ENCODE measurements around the gene SDHB.
A peak's percentile ranks its signal among the peaks of the same experiment; 100 is the strongest.
"Not testable (repeated sequence)": the region's sequence is repeated elsewhere in the genome, so short reads cannot be mapped to it uniquely, and the experiment has no call there.

SDHB gene

GRCh38 chr1:17066361-17067068 is 12.7 kb upstream of the SDHB start:
- ATAC-seq (ENCODE audit: low read depth) (no peak), DNase-seq (ENCODE audit: low spot score in 2 of 2) (no peak)
- H3K4me1 Mint-ChIP-seq: peaks cover 5% of the 10 kb centered on the region
- no peak overlapping the region for H3K4me3 Mint-ChIP-seq
- no peak overlapping the region for H3K27ac Mint-ChIP-seq
- no peaks in the 10 kb centered on the region for H3K9me3 Mint-ChIP-seq
- peaks cover 6% of the 10 kb centered on the region for H3K27me3 Mint-ChIP-seq
- no peaks in the 10 kb centered on the region for H3K36me3 Mint-ChIP-seq

- Mint-ChIP-seq H3K36me3 (no peaks in the 10 kb centered on the region), H3K4me1 (peaks cover 5% of the 10 kb centered on the region), H3K4me3 (no peak overlapping the region), H3K27me3 (peaks cover 6% of the 10 kb centered on the region), H3K9me3 (no peaks in the 10 kb centered on the region), H3K27ac (no peak overlapping the region)
- no peak for DNase-seq (ENCODE audit: low spot score in 2 of 2)
- ATAC-seq (ENCODE audit: low read depth): no peak
Measured at GRCh38 chr1:17065666-17066065, 11.8 kb upstream of the SDHB start.

- Mint-ChIP-seq H3K27me3 (peaks cover 11% of the 10 kb centered on the region), H3K4me1 (peaks cover 17% of the 10 kb centered on the region)
- not testable (repeated sequence) for H3K4me3 Mint-ChIP-seq; H3K27ac Mint-ChIP-seq; H3K36me3 Mint-ChIP-seq; H3K9me3 Mint-ChIP-seq; ATAC-seq (ENCODE audit: low read depth); DNase-seq (ENCODE audit: low spot score in 2 of 2)
Measured at GRCh38 chr1:17062751-17063150, 8.9 kb upstream of the SDHB start.

- no peak for DNase-seq (ENCODE audit: low spot score in 2 of 2)
Measured at GRCh38 chr1:17061892-17062291, 8.1 kb upstream of the SDHB start.

GRCh38 chr1:17061486-17061885 is 7.7 kb upstream of the SDHB start:
- Mint-ChIP-seq H3K27me3 (peaks cover 11% of the 10 kb centered on the region), H3K9me3 (no peaks in the 10 kb centered on the region), H3K4me1 (peaks cover 14% of the 10 kb centered on the region), H3K27ac (no peak overlapping the region), H3K36me3 (no peaks in the 10 kb centered on the region), H3K4me3 (no peak overlapping the region)
- ATAC-seq (ENCODE audit: low read depth) (no peak), DNase-seq (ENCODE audit: low spot score in 2 of 2) (no peak)

More at GRCh38 chr1:17061892-17062291, 8.1 kb upstream of the SDHB start:
- H3K27ac Mint-ChIP-seq: no peak overlapping the region
- peaks cover 11% of the 10 kb centered on the region for H3K27me3 Mint-ChIP-seq
- ATAC-seq (ENCODE audit: low read depth): no peak
- no peaks in the 10 kb centered on the region for H3K36me3 Mint-ChIP-seq
- no peaks in the 10 kb centered on the region for H3K9me3 Mint-ChIP-seq
- peaks cover 17% of the 10 kb centered on the region for H3K4me1 Mint-ChIP-seq
- no peak overlapping the region for H3K4me3 Mint-ChIP-seq

- Mint-ChIP-seq H3K36me3 (no peaks in the 10 kb centered on the region), H3K27ac (peak overlapping the region; percentile 9), H3K27me3 (peaks cover 11% of the 10 kb centered on the region), H3K4me3 (peak overlapping the region; percentile 39), H3K9me3 (no peaks in the 10 kb centered on the region), H3K4me1 (peaks cover 14% of the 10 kb centered on the region)
- ATAC-seq (ENCODE audit: low read depth) (peak; percentile 66), DNase-seq (ENCODE audit: low spot score in 2 of 2) (peak; percentile 16 to 18)
Measured at GRCh38 chr1:17060306-17060749, 6.5 kb upstream of the SDHB start.

- Mint-ChIP-seq H3K4me3 (peak overlapping the region; percentile 39), H3K27ac (peak overlapping the region; percentile 9), H3K4me1 (peaks cover 14% of the 10 kb centered on the region), H3K9me3 (no peaks in the 10 kb centered on the region), H3K27me3 (peaks cover 11% of the 10 kb centered on the region), H3K36me3 (no peaks in the 10 kb centered on the region)
- DNase-seq (ENCODE audit: low spot score in 2 of 2): peak; percentile 49 to 59
- ATAC-seq (ENCODE audit: low read depth): peak; percentile 95
Measured at GRCh38 chr1:17059391-17060305, 5.8 kb upstream of the SDHB start.

GRCh38 chr1:17056551-17056950 is 2.7 kb upstream of the SDHB start:
- no peak overlapping the region for H3K27ac Mint-ChIP-seq

GRCh38 chr1:17055801-17056200 is 2.0 kb upstream of the SDHB start:
- no peak for DNase-seq (ENCODE audit: low spot score in 2 of 2)
- Mint-ChIP-seq H3K9me3 (no peaks in the 10 kb centered on the region), H3K27ac (no peak overlapping the region), H3K4me1 (peaks cover 23% of the 10 kb centered on the region), H3K4me3 (peak overlapping the region; percentile 32), H3K27me3 (peaks cover 5% of the 10 kb centered on the region), H3K36me3 (peaks cover 2% of the 10 kb centered on the region)
- ATAC-seq (ENCODE audit: low read depth): no peak

More at GRCh38 chr1:17056551-17056950, 2.7 kb upstream of the SDHB start:
- no peaks in the 10 kb centered on the region for H3K9me3 Mint-ChIP-seq
- DNase-seq (ENCODE audit: low spot score in 2 of 2) (no peak), ATAC-seq (ENCODE audit: low read depth) (no peak)
- H3K27me3 Mint-ChIP-seq: peaks cover 5% of the 10 kb centered on the region
- no peaks in the 10 kb centered on the region for H3K36me3 Mint-ChIP-seq
- peaks cover 20% of the 10 kb centered on the region for H3K4me1 Mint-ChIP-seq
- no peak overlapping the region for H3K4me3 Mint-ChIP-seq

GRCh38 chr1:17053086-17053684 is 647 bp downstream of the SDHB start:
- H3K4me1 Mint-ChIP-seq: peaks cover 11% of the 10 kb centered on the region
- DNase-seq (ENCODE audit: low spot score in 2 of 2): no peak
- no peak for ATAC-seq (ENCODE audit: low read depth)
- peak overlapping the region; percentile 99 for H3K4me3 Mint-ChIP-seq
- H3K27ac Mint-ChIP-seq: peak overlapping the region; percentile 97
- H3K27me3 Mint-ChIP-seq: peaks cover 3% of the 10 kb centered on the region
- H3K9me3 Mint-ChIP-seq: no peaks in the 10 kb centered on the region
- H3K36me3 Mint-ChIP-seq: peaks cover 2% of the 10 kb centered on the region

- Mint-ChIP-seq H3K36me3 (peaks cover 2% of the 10 kb centered on the region), H3K4me1 (peaks cover 11% of the 10 kb centered on the region), H3K27me3 (no peaks in the 10 kb centered on the region), H3K27ac (peak overlapping the region; percentile 97), H3K9me3 (no peaks in the 10 kb centered on the region), H3K4me3 (peak overlapping the region; percentile 99)
- no peak for DNase-seq (ENCODE audit: low spot score in 2 of 2)
- ATAC-seq (ENCODE audit: low read depth): no peak
Measured at GRCh38 chr1:17052641-17053040, 1.2 kb downstream of the SDHB start.

- no peak overlapping the region for H3K4me3 Mint-ChIP-seq
Measured at GRCh38 chr1:17052038-17052437, 1.8 kb downstream of the SDHB start.

GRCh38 chr1:17047924-17048323 is 5.9 kb downstream of the SDHB start:
- Mint-ChIP-seq H3K4me1 (peaks cover 17% of the 10 kb centered on the region), H3K27ac (no peak overlapping the region), H3K9me3 (no peaks in the 10 kb centered on the region), H3K4me3 (no peak overlapping the region), H3K36me3 (peaks cover 6% of the 10 kb centered on the region), H3K27me3 (no peaks in the 10 kb centered on the region)
- no peak for ATAC-seq (ENCODE audit: low read depth)
- no peak for DNase-seq (ENCODE audit: low spot score in 2 of 2)

More at GRCh38 chr1:17052038-17052437, 1.8 kb downstream of the SDHB start:
- H3K4me1 Mint-ChIP-seq: peaks cover 11% of the 10 kb centered on the region
- no peak overlapping the region for H3K27ac Mint-ChIP-seq
- H3K9me3 Mint-ChIP-seq: no peaks in the 10 kb centered on the region
- H3K36me3 Mint-ChIP-seq: peaks cover 2% of the 10 kb centered on the region
- ATAC-seq (ENCODE audit: low read depth) (no peak), DNase-seq (ENCODE audit: low spot score in 2 of 2) (no peak)
- H3K27me3 Mint-ChIP-seq: no peaks in the 10 kb centered on the region

GRCh38 chr1:17046334-17046657 is 7.5 kb downstream of the SDHB start:
- Mint-ChIP-seq H3K9me3 (no peaks in the 10 kb centered on the region), H3K27ac (peak overlapping the region; percentile 71), H3K27me3 (no peaks in the 10 kb centered on the region), H3K36me3 (peaks cover 10% of the 10 kb centered on the region), H3K4me3 (no peak overlapping the region), H3K4me1 (peaks cover 12% of the 10 kb centered on the region)
- DNase-seq (ENCODE audit: low spot score in 2 of 2) (no peak), ATAC-seq (ENCODE audit: low read depth) (no peak)
